Ammon's horn (tissue), 1 donor: ENCODE data around the gene MAP4K2.

Source experiments
- DNase-seq: peaks from one replicate; pipeline ENCODE4 v3.0.0-alpha.2; 2016; ENCODE audit warnings: low spot score

MAP4K2 gene

GRCh38 chr11:64736654-64737053, 66.4 kb downstream of the MAP4K2 start:
- no peak for DNase-seq

GRCh38 chr11:64735725-64736259, 67.2 kb downstream of the MAP4K2 start:
- no peak for DNase-seq
